HG03354 (cell line): Measurements from ENCODE around the gene IGFBP6.

Source experiments
- ATAC-seq: cut with Tn5 transposase; IDR thresholded peaks from one replicate; pipeline ENCODE4 v1.9.1; 2021; ENCODE audit warnings: mild to moderate bottlenecking; ENCODE audit not compliant: unreplicated experiment, poor library complexity, severe bottlenecking

The IGFBP6 gene

DNA sequence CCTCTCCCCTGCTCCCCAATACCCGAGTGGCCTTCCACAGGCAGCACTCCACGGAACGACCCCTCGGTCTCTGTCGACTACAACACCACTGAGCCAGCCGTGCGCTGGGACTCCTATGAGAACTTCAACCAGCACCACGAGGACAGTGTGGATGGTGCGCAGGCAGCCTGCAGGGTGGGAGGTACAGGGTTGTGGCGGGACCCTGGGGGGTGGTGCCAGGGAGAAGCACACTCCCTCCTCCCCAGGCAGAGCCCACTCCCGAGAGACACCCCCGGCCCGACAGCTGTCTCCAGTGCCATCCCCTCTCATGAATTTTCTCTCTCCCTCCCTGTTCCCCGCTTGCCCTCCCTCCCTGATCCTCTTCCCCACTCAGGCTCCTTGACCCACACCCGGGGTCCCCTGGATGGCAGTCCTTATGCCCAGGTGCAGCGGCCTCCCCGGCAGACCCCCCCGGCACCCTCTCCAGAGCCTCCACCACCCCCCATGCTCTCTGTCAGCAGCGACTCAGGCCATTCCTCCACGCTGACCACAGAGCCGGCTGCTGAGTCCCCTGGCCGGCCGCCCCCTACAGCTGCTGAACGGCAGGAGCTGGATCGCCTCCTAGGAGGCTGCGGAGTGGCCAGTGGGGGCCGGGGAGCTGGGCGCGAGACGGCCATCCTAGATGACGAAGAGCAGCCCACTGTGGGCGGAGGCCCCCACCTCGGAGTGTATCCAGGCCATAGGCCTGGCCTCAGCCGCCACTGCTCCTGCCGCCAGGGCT, 38.6 kb upstream of the IGFBP6 start:
- ATAC-seq: no peak

DNA sequence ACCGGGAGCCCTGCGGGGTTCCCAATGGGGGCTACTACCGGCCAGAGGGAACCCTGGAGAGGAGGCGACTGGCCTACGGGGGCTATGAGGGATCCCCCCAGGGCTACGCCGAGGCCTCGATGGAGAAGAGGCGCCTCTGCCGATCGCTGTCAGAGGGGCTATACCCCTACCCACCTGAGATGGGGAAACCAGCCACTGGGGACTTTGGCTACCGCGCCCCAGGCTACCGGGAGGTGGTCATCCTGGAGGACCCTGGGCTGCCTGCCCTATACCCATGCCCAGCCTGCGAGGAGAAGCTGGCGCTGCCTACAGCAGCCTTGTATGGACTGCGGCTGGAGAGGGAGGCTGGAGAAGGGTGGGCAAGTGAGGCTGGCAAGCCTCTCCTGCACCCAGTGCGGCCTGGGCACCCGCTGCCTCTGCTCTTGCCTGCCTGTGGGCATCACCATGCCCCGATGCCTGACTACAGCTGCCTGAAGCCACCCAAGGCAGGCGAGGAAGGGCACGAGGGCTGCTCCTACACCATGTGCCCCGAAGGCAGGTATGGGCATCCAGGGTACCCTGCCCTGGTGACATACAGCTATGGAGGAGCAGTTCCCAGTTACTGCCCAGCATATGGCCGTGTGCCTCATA, 37.9 kb upstream of the IGFBP6 start:
- ATAC-seq: no peak

DNA sequence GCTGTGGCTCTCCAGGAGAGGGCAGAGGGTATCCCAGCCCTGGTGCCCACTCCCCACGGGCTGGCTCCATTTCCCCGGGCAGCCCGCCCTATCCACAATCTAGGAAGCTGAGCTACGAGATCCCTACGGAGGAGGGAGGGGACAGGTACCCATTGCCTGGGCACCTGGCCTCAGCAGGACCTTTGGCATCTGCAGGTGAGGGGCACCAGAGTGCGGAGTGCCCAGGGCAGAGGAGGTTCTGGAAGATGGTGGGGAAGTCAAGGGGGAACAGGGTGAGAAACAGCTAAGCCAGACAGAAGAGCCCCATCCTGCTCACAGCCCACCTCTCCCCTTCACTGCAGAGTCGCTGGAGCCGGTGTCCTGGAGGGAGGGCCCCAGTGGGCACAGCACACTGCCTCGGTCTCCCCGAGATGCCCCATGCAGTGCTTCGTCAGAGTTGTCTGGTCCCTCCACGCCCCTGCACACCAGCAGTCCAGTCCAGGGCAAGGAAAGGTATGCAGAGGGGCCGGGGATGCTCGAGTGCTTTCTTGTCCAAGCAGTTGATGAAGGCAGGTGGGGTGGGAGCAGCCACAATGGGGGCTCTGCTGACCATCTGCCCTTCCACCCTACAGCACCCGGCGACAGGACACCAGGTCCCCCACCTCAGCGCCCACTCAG, 37.3 kb upstream of the IGFBP6 start:
- no peak for ATAC-seq

DNA sequence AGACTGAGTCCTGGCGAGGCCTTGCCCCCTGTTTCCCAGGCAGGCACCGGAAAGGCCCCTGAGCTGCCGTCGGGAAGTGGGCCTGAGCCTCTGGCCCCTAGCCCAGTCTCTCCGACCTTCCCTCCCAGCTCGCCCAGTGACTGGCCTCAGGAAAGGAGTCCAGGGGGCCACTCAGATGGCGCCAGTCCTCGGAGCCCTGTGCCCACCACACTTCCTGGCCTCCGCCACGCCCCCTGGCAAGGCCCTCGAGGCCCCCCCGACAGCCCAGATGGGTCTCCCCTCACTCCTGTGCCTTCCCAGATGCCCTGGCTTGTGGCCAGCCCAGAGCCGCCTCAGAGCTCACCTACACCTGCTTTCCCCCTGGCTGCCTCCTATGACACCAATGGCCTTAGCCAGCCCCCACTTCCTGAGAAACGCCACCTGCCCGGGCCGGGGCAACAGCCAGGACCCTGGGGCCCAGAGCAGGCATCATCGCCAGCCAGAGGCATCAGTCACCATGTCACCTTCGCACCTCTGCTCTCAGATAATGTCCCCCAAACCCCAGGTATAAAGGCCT, 36.7 kb upstream of the IGFBP6 start:
- no peak for ATAC-seq

DNA sequence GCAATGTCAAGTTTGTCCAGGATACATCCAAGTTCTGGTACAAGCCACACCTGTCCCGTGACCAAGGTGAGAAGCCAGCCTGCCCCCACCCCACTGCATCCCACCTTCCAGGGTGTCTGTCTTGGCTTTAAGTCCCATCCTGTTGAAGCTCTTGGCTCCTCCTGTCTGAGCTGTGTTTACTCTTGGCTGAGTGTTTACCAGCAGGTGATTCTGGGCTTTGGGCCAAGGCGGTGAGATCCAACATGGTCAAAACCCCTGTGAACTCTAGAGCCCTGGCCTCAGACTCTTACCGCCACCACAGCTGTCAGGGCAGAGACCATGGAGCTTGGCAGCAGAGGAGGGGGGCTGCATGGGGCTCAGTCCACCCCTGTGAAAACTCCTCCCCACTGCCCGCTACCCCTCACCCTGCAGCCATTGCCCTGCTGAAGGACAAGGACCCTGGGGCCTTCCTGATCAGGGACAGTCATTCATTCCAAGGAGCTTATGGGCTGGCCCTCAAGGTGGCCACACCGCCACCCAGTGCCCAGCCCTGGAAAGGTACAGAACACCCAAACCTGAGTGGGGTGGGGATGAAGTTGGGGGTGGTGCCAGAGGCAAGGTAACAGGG, 36.0 kb upstream of the IGFBP6 start:
- no peak for ATAC-seq

DNA sequence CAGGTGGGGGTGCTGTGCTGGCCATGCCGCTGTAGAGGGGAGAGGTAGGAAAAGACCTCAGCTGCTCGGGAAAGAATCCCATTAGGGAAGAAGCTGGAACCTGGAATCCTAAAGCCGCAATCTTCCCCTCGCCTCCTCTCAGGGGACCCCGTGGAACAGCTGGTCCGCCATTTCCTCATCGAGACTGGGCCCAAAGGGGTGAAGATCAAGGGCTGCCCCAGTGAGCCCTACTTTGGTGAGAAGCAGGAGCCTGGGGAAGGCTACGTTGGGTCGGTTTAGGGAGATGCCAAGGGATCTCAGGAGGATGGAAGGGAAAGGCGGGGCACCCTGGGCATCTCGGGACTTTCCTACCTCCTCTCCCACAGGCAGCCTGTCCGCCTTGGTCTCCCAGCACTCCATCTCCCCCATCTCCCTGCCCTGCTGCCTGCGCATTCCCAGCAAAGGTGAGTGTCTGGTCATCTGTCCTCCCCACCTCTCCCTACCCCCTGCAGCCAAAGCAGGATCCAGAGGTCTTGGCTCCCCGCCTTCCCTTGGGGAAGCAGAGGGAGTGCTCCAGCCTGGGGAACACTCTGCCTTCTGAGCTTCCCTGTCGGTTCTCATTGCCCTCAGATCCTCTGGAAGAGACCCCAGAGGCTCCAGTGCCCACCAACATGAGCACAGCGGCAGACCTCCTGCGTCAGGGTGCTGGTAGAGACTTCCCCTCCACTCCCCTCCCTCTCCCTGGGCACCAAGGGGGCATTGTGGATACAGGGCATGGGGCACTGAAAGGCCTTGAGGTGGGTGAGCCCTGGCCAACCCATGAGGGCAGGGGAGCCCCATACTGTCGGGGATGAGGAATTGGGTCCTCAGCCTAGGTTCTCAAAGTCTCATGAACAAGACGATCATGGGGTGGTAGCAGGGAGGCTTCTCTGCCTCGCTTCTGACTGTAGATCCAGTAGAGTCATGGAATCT, 35.2 kb upstream of the IGFBP6 start:
- ATAC-seq: no peak

DNA sequence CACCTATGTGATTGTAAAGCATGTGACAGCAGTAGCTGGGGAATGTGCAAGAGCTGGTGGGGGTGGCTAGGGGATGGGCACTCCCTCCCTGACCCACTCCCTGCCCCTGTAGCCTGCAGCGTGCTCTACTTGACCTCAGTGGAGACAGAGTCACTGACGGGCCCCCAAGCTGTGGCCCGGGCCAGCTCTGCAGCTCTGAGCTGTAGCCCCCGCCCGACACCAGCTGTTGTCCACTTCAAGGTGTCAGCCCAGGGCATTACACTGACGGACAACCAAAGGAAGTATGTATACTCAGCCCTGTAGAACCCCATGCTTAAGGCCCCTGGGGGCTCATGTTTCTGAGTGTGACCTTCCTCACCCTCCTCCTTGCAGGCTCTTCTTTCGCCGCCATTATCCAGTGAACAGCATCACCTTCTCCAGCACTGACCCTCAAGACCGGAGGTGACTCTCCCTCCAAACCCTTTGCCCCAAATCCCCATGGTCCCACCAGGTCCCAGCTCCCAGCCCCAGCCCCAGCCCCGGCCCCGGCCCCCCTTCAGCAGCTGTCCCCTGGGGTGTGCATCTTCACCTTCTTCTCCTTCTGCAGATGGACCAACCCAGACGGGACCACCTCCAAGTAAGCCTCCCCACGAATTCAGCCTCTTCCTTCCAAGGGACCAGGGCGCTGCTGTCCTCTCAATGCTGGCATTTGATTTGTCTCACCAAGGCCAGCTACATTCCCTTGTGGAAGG, 34.3 kb upstream of the IGFBP6 start:
- no peak for ATAC-seq

DNA sequence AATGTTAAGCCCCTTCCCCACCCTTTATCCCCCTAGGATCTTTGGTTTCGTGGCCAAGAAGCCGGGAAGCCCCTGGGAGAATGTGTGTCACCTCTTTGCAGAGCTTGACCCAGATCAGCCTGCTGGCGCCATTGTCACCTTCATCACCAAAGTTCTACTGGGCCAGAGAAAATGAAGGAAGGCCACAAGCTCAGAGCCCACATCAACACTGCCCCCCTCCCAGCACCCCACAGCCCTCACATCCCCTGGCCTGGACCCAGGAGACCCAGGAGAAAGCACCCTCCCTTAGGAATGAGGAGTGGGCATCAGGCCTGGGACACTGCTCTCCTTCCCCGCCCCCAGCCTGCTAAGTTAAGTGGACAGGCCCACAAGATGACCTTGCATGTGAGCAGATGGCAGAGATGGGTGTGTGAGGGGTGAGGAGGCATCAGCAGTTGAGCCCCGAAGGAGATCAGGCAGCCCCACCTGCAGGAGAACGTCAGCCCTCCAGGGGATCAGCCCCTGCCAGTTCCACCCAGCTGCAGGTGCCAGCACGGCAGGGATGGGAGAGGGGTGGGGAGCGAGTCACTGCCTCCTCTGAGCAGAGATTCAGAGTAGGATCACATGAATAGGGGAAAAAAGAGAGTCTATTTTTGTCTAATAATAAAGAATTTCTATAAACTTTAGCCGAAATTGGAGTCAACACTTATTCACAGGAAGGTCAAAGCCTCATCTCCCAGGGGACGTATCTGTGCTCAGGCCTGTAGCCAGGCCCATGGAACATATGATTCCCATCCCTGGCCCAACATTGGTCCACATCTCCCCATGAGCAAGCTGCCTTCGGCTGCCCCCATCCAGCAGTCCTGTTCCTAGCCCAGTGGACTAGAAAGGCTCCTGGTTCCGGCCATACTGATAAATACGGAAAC, 33.5 kb upstream of the IGFBP6 start:
- no peak for ATAC-seq

DNA sequence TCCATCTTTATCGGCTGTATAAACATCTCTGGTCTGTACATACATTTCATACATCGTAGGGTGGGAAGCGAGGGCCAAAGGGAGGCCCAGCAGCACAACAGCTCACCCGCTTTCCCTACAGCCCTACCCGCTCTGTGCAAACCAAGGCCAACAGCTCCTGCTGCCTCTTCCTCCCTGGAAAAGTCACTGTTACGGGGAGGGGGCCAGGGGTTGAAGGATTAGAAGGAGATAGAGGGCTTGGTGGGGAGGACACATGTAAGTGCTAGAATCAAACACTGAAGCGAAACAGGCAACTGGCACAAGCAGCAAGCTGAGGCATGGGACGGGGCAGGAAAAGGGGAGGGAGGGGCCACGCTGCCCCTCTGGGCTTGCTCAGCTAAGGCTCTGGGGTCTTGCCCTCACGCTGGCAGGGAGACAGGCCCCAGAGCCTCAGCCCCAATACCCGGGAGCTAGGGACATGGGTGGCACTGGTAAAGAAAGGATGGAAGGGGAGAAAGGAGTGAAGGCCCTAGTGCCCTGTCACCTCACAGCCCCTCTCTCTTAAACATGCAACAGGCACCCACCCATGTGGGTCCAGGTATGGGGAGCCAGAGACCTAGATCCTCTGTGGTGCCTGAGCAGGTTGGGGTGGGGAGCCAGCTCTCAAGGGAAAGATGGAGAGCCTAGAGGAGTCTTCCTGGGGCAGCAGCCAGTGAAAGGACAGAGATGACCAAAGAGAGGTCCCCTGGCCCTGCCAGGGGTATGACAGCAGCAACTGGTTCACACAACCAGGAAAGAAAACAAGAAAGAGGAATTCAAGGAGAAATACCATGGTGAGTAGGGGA, 32.6 kb upstream of the IGFBP6 start:
- no peak for ATAC-seq

DNA sequence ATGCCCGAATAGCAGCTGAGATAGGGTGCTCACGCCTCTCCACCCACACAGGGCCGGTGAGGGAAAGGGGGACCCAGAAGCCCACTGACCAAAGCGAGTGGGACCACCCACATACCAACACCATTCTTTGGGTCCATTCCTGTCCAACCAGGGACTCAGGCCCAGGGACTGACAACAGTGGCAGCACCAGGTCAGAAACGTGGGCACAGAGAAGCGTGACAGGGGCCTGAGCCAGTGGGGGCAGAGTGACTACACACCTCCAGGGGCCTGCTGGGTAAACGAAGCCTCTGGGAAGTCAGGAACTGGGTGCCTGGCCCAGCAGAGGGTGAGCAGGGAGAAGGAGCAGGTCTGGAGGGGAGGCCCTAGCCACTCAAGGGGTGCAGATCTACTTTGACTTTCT, 32.0 kb upstream of the IGFBP6 start:
- no peak for ATAC-seq

DNA sequence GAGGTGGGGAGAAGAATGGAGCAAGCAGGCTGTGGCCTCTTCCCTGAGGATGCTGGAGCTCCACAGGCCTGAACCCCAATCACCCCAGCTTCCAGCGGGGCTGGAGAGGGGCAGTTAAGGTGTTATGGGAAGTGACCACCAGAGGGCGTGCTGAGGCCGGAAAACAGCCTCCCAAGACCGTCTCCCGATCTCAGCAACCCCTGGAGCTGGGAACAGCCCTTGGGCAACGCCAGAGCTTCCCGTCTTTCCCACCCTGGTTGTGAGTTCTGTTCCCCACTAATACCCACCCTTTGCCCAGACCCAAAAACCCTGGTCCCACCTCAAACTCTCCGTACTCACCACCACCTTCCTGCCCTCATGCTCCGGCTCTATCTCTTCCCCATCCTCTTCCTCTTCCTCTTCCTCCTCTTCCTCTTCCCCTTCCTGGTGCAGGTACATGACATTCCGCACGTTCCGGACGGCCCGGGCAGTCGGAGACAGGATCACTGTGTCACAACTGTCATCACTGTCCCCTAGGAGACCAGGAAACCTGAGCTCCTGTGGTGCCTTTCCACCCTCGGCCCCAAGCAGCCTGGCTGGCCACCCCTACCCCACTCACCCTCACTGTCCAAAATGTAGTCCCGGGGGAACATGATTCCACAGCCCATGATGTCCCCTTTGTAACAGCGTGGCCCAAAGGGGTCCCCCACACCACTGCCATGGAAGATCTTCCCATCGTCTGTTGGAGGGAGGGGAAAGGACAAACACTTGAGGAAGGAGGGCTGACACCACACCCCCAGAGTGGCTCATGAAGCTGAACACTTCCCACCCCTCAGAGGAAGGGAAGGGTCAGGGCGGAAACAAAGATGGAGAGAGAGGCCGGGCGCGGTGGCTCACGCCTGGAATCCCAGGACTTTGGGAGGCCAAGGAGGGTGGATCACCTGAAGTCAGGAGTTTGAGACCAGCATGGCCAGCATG, 31.2 kb upstream of the IGFBP6 start:
- ATAC-seq: no peak

DNA sequence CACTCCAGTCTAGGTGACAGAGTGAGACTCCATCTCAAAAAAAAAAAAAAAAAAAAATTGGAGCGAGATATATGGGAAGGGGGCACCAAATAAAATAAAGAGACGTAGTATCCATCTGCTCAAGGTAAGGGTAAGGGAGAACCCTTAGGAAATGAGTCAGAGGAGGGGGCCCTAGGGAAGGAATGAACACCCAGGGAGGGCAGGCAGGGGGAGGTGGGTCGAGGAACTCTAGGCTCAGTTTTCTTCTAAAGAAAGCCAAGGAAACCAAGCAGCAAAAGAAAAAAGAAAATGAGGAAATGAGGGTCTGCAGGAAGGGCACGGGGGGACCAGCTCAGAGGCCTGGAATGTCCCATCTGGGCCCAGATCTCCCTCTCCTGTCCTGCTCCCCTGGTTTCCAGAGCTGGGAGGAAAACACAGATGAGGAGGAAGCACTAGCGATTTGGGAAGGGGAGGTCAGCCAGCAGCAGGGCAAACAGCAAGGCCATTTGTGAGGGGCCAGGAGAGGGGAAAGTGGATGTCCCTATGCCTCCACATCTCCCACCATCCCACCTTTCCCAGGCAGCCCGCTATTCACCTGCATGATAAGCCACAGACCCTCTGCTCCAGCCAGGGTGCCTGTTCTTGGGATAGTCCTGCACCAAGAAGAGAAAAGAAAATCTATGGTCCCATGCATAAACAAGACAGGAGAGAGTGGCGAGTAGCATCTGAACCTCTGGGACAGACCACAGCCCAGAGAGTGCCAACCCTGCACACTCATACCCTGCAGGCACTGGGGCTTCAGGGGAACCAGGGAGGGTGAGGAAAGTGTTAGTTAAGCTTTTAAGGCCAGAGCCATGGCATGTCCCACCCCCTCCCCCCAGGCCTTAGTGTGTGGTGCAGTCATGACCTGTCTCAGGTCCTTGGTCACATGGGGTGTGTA, 30.1 kb upstream of the IGFBP6 start:
- no peak for ATAC-seq

DNA sequence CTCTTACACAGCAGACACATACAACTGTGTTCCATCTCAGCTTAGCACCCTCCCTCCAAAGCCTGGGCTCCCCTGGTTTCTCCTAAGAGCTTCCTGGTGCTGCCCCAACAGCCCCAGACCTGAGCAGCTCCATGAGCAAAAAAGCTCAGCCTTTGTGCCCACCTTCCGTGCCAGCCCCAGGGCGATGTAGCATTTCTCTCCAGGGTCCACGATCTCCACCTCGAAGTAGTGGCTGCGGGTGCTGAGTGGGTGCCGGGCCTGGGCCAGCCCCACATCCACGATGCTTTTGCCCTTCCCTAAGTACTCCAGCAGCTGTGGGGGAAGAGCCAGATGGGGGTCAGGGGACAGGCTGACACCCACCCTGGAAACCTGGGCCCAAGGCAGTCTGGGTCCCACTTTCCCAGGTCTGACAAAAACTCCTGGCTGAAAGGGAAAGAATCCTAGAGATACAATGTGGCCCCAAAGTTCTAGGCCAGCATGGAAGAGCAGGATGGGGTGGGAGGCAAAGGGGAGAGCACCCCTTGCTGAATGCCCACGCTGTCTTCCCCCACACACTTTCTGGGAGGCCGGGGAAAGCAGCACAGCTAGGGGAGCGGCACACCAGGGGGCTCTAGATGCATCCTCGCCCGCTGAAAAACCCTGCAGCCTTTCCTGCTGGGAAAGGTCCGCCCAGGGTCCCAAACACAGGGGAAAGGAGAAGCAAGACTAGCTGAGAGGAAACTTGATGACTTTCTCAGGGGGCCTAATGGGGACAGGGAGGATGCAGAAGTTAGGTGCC, 29.3 kb upstream of the IGFBP6 start:
- ATAC-seq: no peak
